Measurements from ENCODE around the gene CD164. TPM values are rescaled to one million over a fixed set of nuclear protein-coding genes. Genes with fewer than 3 reads are reported as not detected.

Gene CD164
- total and polyA plus RNA-seq, 2 of the 4 experiments (the other 2 are of a cell fraction) = 146 to 150 TPM

DNA sequence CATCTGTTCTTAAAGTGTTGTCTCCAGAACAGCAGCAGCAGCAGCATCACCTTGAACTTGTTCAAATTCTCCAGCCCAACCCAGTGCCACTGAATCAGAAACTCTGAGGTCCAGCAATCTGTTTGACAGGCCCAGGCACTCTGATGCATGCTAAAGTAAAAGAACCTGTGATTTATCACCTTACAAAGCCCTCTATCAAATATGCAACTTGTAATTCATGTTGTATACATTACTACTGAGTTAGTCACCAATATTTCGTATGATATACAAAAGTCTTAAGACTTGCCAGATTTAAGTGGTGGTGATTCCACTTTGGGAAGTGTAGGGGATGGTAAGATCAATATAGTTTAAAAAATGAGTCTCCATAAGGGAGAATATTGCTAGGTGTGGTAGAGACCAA lies 6.0 kb upstream of the CD164 start:
- Histone ChIP-seq H2AK5ac (ENCODE audit: low read depth, low read length) (no peak overlapping the region), H4K91ac (ENCODE audit: insufficient read depth, low read depth, low read length) (no peak overlapping the region), H4K8ac (ENCODE audit: low read depth in 2 of 2, low read length in 2 of 2) (no peak overlapping the region), H2BK120ac (ENCODE audit: low read depth, low read length) (no peak overlapping the region), H3K4me1 (ENCODE audit: control insufficient read depth, insufficient read depth, low read length) (0 out of 2 replicates have a peak, but pooled peaks cover 1% of the 10 kb centered on the region), H4K5ac (ENCODE audit: low read depth, low read length) (no peak overlapping the region), H3K9me3 (ENCODE audit: control insufficient read depth, insufficient read depth, low read length) (no peaks in the 10 kb centered on the region), H2BK15ac (ENCODE audit: low read depth, low read length) (no peak overlapping the region), H3K9ac (ENCODE audit: low read depth, low read length) (no peak overlapping the region), H3K18ac (ENCODE audit: low read depth, low read length) (no peak overlapping the region), H3K36me3 (ENCODE audit: control insufficient read depth, insufficient read depth, low read length) (no peaks in the 10 kb centered on the region), H3K79me1 (ENCODE audit: low read depth in 1 of 2, low read length in 2 of 2) (no peaks in the 10 kb centered on the region), H3K27me3 (ENCODE audit: control insufficient read depth, insufficient read depth, low read length) (peaks cover 21% of the 10 kb centered on the region), H3K9me1 (ENCODE audit: insufficient read depth, low read length) (no peaks in the 10 kb centered on the region), H2AK9ac (replicated peaks; ENCODE audit: low read depth, low read length, poor library complexity) (no peak overlapping the region), H3K4me2 (ENCODE audit: low read depth, low read length) (no peak overlapping the region), H3K14ac (replicated peaks; ENCODE audit: low read depth, low read length) (no peak overlapping the region), H3K4ac (ENCODE audit: low read depth, low read length) (no peak overlapping the region), H4K20me1 (ENCODE audit: insufficient read depth, low read length) (no peaks in the 10 kb centered on the region), H2BK20ac (ENCODE audit: low read depth, low read length) (no peak overlapping the region), H3K4me3 (ENCODE audit: insufficient read depth, low read depth, low read length) (no peak overlapping the region), H3K27ac (ENCODE audit: insufficient read depth, low read length) (no peak overlapping the region), H2AFZ (replicated peaks; ENCODE audit: low read length, poor library complexity) (no peak overlapping the region), H3K56ac (ENCODE audit: extremely low read depth, insufficient read depth, low read length) (no peak overlapping the region), H2BK5ac (ENCODE audit: low read depth, low read length, poor library complexity, severe bottlenecking) (no peak overlapping the region), H3K23ac (ENCODE audit: low read depth, low read length) (no peak overlapping the region)
- ChIA-PET POLR2A (ENCODE audit: unreplicated experiment) (no interaction called here), CTCF (interaction anchor here (0.6 kb wide), 2 partner anchors 287 to 394 kb away, joined by 3 to 6 read pairs; no protein-coding TSS in a partner anchor)
- no peak for ATAC-seq (ENCODE audit: low read depth)
- DNase-seq = no peak
- in situ Hi-C loops (cut with MboI; ENCODE audit: low sequenced_read_pairs) (loop anchor here (25.0 kb wide), 2 partner anchors 201 to 851 kb away; no protein-coding TSS in a partner anchor), dilution Hi-C loops (cut with HindIII; ENCODE audit: low sequenced_read_pairs, unreplicated experiment) (no loop called here), intact Hi-C loops (cut with micrococcal nuclease) (loop anchor here (10.0 kb wide), 2 partner anchors 307 to 493 kb away; partner anchors contain the start of genes AK9 and FIG4)
- no TSS peak for BruUV-seq (replicated peaks)
- no CpG with 5 or more reads among the region's 1 CpG for WGBS, 2 experiments (ENCODE audit: extremely low coverage in 2 of 2, insufficient read length in 1 of 2)
- TF ChIP-seq RFX5 (IDR thresholded peaks at IDR 0.05; ENCODE audit: low read depth, low read length) (no peak), RAD21 (IDR thresholded peaks at IDR 0.05; ENCODE audit: low read length) (no peak), POLR2A (IDR thresholded peaks at IDR 0.05; ENCODE audit: low read depth, low read length) (no peak), RCOR1 (IDR thresholded peaks at IDR 0.05; ENCODE audit: insufficient replicate concordance, low read length) (no peak), MAZ (IDR thresholded peaks at IDR 0.05; ENCODE audit: borderline replicate concordance, low read depth, low read length) (no peak), BHLHE40 (IDR thresholded peaks at IDR 0.05; ENCODE audit: low read depth, low read length) (no peak), CEBPB (IDR thresholded peaks at IDR 0.05; ENCODE audit: low read depth, low read length) (no peak), CHD1 (IDR thresholded peaks at IDR 0.05; ENCODE audit: low read depth, low read length) (no peak)
- TF ChIP-seq, protein P1, sequence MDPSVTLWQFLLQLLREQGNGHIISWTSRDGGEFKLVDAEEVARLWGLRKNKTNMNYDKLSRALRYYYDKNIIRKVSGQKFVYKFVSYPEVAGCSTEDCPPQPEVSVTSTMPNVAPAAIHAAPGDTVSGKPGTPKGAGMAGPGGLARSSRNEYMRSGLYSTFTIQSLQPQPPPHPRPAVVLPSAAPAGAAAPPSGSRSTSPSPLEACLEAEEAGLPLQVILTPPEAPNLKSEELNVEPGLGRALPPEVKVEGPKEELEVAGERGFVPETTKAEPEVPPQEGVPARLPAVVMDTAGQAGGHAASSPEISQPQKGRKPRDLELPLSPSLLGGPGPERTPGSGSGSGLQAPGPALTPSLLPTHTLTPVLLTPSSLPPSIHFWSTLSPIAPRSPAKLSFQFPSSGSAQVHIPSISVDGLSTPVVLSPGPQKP (IDR thresholded peaks at IDR 0.05; ENCODE audit: borderline replicate concordance, low read depth, low read length) = no peak
